ENCODE measurements around the gene SF1. TPM values are rescaled to one million over a fixed set of nuclear protein-coding genes. Genes with fewer than 3 reads are reported as not detected.

The SF1 gene
- total RNA-seq, 4 donors from 2014 or later = 270 to 559 (median 373) TPM

DNA sequence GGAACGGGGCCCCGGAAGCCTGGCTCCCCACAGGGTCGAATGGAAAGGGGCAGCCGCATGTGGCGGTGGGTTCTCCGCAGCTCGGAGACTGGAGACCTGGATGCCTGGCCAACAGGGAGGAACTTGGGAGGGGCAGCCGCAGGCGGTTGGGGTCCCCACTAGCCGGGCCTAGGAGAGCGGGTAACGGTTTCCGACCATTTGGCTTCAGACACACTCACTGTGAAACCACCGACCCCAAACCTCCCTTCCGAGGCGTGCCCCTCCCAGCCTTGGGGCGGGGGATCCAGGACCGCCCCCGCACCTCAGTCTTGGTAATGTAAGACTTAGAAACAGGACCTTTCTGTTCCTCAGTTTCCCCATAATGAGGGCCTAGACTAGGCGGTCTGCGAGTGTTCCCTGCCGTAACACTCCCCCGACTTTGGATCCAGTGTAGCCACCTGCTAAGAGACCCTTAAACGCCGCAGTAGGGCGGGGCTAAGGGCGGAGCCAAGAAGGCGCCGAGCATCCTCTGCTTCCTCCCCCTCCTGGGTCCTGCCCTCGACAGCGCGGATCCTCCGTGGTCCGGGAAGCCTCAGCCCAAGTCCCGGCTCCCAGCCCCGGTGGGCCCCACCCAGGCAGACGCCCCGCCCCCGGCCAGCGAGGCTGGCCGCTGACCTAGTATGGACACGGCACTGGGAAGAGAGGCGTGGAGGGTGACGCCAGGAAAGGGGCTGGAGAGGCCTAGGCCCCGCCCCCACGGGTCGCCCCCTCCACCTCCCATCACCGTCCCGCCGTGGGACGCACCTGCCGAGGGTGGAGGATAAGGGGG lies 32.6 kb downstream of the SF1 start:
- WGBS = 4% methylated on average over 39 of the region's 52 CpGs
- Histone ChIP-seq H3K36me3 (no peaks in the 10 kb centered on the region), H3K4me3 (peak overlapping the region; percentile 45), H3K27ac (peak overlapping the region; percentile 69), H3K4me1 (peaks cover 44% of the 10 kb centered on the region), H3K9me3 (no peaks in the 10 kb centered on the region), H3K27me3 (peaks cover 43% of the 10 kb centered on the region)
- TF ChIP-seq EP300 (IDR thresholded peaks at IDR 0.05) (no peak), POLR2A (IDR thresholded peaks at IDR 0.05) (peak in 1 of 2 donors; percentile 32), POLR2AphosphoS5 (IDR thresholded peaks at IDR 0.05) (no peak)
- TF ChIP-seq, protein P1, sequence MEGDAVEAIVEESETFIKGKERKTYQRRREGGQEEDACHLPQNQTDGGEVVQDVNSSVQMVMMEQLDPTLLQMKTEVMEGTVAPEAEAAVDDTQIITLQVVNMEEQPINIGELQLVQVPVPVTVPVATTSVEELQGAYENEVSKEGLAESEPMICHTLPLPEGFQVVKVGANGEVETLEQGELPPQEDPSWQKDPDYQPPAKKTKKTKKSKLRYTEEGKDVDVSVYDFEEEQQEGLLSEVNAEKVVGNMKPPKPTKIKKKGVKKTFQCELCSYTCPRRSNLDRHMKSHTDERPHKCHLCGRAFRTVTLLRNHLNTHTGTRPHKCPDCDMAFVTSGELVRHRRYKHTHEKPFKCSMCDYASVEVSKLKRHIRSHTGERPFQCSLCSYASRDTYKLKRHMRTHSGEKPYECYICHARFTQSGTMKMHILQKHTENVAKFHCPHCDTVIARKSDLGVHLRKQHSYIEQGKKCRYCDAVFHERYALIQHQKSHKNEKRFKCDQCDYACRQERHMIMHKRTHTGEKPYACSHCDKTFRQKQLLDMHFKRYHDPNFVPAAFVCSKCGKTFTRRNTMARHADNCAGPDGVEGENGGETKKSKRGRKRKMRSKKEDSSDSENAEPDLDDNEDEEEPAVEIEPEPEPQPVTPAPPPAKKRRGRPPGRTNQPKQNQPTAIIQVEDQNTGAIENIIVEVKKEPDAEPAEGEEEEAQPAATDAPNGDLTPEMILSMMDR (IDR thresholded peaks at IDR 0.05) = no peak
- DNase-seq (ENCODE audit: low spot score in 2 of 2) = peak; percentile 90

DNA sequence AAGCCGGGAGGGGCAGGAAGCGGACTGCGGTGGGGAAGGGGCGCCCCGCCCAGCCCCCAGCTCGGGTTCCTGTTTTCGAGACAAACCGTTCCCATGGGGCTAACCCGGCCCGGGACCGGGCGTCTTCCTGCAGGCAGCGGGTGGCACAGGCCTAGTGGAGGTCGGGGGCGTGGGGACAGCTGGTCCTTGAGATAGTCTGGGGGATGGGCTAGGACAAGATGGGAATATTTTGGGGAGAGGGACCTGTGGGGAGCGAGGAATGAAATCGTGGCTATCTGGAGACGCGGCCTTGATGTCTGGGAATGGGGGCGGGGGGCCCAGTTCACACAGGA lies 33.2 kb downstream of the SF1 start:
- peak overlapping the region; percentile 69 for H3K27ac ChIP-seq
- H3K4me1 ChIP-seq = peaks cover 44% of the 10 kb centered on the region
- 0% methylated on average over 6 of the region's 20 CpGs for WGBS
- DNase-seq (ENCODE audit: low spot score in 2 of 2) = peak; percentile 89 to 91
- no peaks in the 10 kb centered on the region for H3K9me3 ChIP-seq
- peak overlapping the region; percentile 45 for H3K4me3 ChIP-seq
- H3K36me3 ChIP-seq = no peaks in the 10 kb centered on the region
- H3K27me3 ChIP-seq = peaks cover 43% of the 10 kb centered on the region
- TF ChIP-seq EP300 (IDR thresholded peaks at IDR 0.05) = no peak
- TF ChIP-seq, protein P1 (IDR thresholded peaks at IDR 0.05) = no peak
- TF ChIP-seq POLR2A (IDR thresholded peaks at IDR 0.05) = no peak
- no peak for TF ChIP-seq POLR2AphosphoS5 (IDR thresholded peaks at IDR 0.05)

DNA sequence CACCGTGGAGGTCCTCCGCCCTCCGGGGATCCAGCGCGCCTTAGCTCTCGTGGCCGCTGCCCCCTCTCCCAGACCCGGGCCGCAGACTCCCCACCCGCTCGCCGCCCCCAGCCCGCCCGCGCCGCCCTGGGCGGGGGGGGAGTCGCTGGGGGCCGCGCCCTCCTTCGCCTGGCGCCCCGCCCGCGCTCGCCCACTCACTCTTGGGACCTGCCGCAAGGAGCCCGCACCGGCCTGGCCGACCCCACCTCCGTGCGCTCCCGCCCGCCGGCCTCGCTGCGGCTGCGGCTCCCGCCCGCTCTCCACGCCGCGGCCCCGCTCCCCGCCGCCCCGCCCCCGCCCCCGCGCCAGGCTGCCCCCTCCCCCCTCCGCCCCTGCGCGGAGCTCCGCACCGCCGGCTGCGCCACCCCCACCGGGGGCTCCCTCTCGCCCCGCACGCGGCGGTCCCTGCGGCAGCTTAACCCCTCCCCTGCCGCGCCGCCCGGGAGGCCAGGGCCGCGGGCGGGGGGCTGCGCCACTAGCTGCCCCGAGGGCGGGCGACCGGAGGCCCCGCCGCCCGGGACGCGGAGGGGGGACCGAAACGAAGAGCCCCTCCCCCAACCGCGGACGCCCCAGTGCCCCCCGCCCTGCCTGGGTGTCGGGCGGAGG lies 33.7 kb downstream of the SF1 start:
- Histone ChIP-seq H3K9me3 (no peaks in the 10 kb centered on the region), H3K4me3 (peak overlapping the region; percentile 45), H3K36me3 (no peaks in the 10 kb centered on the region), H3K27ac (peak overlapping the region; percentile 69), H3K27me3 (peaks cover 43% of the 10 kb centered on the region), H3K4me1 (peaks cover 44% of the 10 kb centered on the region)
- DNase-seq (ENCODE audit: low spot score in 2 of 2) = no peak
- WGBS = no CpG with 5 or more reads among the region's 89 CpGs
- TF ChIP-seq POLR2A (IDR thresholded peaks at IDR 0.05) (no peak), EP300 (IDR thresholded peaks at IDR 0.05) (no peak), POLR2AphosphoS5 (IDR thresholded peaks at IDR 0.05) (no peak)
- TF ChIP-seq, protein P1 (IDR thresholded peaks at IDR 0.05) = no peak

DNA sequence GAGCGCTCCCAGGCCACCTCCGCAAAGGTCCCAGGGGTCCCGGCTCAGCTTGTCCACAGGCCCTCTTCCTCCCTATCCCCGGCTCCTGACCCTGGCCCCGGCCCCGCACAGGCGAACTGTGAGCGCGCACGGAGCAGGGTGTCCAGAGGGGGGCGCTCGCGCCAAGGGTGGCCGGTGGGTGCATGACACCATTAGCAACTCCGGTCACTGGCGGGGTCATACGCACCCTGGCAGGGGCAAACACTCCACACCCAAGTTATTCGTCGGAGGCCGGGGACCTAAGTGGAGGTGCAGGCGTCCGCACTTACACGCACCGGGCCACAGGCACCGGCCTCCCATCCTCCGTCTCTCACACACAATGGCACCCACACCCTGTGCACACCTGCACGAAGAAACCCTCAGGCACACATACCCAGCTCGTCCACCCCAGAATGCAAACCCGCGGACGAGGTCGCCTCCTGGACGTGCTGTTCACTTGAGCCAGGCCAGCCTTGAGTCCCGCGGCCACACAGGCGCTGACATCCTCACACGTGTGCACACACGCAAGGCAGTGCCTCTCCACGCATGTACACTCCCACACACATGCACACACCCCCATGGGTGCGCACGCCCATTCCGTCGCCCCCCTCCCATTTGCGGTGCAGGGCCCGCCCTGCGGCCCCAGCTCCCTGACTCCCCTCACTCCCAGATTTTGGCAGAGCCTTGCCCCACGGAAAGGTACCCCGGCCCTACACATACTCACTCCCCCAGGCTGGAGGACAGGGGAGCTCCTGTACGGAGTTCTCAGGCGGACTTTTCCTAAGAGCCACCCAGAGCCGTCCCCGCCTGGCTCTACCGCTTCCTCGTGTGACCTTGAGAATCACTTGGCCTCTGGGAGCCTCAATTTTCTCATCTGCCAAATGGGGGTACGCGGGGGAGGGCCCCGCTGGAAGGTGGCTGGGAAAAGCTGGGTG lies 34.5 kb downstream of the SF1 start, which contains the start of gene RASGRP2:
Gene RASGRP2 (minus strand): TSS at position 552 of the 953 bp plus-strand sequence. CDS start 1,276 bp downstream, outside the sequence.
- H3K4me1 ChIP-seq = peaks cover 44% of the 10 kb centered on the region
- H3K27ac ChIP-seq = peak within 1 kb of the TSS; percentile 70
- no peaks in the 10 kb centered on the region for H3K9me3 ChIP-seq
- peak; percentile 89 to 90 for DNase-seq (ENCODE audit: low spot score in 2 of 2)
- peak within 1 kb of the TSS; percentile 45 for H3K4me3 ChIP-seq
- WGBS = 2% methylated on average over 14 of the region's 57 CpGs
- H3K27me3 ChIP-seq = peaks cover 43% of the 10 kb centered on the region
- TF ChIP-seq POLR2AphosphoS5 (IDR thresholded peaks at IDR 0.05) = no peak
- TF ChIP-seq, protein P1 (IDR thresholded peaks at IDR 0.05) = peak; percentile 50 to 61
- no peaks in the 10 kb centered on the region for H3K36me3 ChIP-seq
